OCI-LY3 (cell line): ENCODE measurements around the gene MGAT4C.

Source experiments
- CTCF ChIP-seq: fragments of 200-600, 300-600 bp; sonication (generic); IDR thresholded peaks from 2 replicates; pipeline ENCODE4 v1.5.1; 2014; ENCODE audit warnings: antibody characterized with exemption, low read length, low read depth
- EZH2phosphoT487 ChIP-seq: fragments of 200-600 bp; shearing (Covaris generic); IDR thresholded peaks from 2 replicates; pipeline ENCODE4 v1.6.1; 2018; ENCODE audit warnings: antibody characterized with exemption, mixed run types, low read depth

- TF ChIP-seq CTCF (no peak), EZH2phosphoT487 (no peak)
Observed at GRCh38 chr12:86196465-86196864, 59.7 kb downstream of the MGAT4C start.
